ENCODE measurements around the gene GANC. TPM values are rescaled to one million over a fixed set of nuclear protein-coding genes. Genes with fewer than 3 reads are reported as not detected.
A peak's percentile ranks its signal among the peaks of the same experiment; 100 is the strongest.

The GANC gene
- total and polyA plus RNA-seq, 2 experiments from 2014 or later, result 7.4 to 12.6 TPM

DNA sequence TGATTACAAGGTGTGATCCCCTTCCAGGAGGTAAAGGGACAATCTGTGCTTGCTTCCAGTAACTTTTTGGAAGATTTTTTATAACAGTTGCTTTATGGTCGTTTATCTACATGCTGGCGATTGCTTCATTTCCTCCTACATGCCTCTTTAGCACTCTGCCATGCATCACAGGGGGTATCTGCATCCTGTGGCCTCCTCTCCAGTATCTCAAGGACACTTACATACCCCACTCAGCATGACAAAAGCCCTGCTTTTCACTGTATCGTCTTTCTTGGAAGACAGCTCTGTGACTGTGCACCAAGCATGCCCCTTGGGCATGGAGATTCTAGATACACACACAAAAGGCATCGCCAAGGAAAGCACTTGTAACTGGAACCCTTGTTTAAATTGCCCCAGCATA lies 111.6 kb downstream of the GANC start:
- no peak overlapping the region for H3K27ac ChIP-seq (ENCODE audit: low read depth)
- H3K9me3 Mint-ChIP-seq, result peaks cover under 1% of the 10 kb centered on the region; the same call in 2 of the 3 replicates
- no peak overlapping the region for H3K4me3 ChIP-seq
- peak; percentile 78 for ATAC-seq
- H3K4me1 Mint-ChIP-seq, result peaks cover 22% of the 10 kb centered on the region
- no peaks in the 10 kb centered on the region for H4K20me1 ChIP-seq (replicated peaks; ENCODE audit: insufficient read depth)
- TF ChIP-seq, protein P1, sequence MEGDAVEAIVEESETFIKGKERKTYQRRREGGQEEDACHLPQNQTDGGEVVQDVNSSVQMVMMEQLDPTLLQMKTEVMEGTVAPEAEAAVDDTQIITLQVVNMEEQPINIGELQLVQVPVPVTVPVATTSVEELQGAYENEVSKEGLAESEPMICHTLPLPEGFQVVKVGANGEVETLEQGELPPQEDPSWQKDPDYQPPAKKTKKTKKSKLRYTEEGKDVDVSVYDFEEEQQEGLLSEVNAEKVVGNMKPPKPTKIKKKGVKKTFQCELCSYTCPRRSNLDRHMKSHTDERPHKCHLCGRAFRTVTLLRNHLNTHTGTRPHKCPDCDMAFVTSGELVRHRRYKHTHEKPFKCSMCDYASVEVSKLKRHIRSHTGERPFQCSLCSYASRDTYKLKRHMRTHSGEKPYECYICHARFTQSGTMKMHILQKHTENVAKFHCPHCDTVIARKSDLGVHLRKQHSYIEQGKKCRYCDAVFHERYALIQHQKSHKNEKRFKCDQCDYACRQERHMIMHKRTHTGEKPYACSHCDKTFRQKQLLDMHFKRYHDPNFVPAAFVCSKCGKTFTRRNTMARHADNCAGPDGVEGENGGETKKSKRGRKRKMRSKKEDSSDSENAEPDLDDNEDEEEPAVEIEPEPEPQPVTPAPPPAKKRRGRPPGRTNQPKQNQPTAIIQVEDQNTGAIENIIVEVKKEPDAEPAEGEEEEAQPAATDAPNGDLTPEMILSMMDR (conservative IDR thresholded peaks at IDR 0.05; ENCODE audit: low read depth in 2 of 2), result no peak
- no peak for TF ChIP-seq STAT1 (IDR thresholded peaks at IDR 0.05; ENCODE audit: unreplicated experiment)
- no peak for TF ChIP-seq ZNF114 (CRISPR knock-in tag; IDR thresholded peaks at IDR 0.05)
- no peak for TF ChIP-seq ZNF331 (CRISPR knock-in tag; IDR thresholded peaks at IDR 0.05; ENCODE audit: low read depth)
- TF ChIP-seq JUNB (IDR thresholded peaks at IDR 0.05; ENCODE audit: unreplicated experiment), result no peak
- TF ChIP-seq, protein P2, sequence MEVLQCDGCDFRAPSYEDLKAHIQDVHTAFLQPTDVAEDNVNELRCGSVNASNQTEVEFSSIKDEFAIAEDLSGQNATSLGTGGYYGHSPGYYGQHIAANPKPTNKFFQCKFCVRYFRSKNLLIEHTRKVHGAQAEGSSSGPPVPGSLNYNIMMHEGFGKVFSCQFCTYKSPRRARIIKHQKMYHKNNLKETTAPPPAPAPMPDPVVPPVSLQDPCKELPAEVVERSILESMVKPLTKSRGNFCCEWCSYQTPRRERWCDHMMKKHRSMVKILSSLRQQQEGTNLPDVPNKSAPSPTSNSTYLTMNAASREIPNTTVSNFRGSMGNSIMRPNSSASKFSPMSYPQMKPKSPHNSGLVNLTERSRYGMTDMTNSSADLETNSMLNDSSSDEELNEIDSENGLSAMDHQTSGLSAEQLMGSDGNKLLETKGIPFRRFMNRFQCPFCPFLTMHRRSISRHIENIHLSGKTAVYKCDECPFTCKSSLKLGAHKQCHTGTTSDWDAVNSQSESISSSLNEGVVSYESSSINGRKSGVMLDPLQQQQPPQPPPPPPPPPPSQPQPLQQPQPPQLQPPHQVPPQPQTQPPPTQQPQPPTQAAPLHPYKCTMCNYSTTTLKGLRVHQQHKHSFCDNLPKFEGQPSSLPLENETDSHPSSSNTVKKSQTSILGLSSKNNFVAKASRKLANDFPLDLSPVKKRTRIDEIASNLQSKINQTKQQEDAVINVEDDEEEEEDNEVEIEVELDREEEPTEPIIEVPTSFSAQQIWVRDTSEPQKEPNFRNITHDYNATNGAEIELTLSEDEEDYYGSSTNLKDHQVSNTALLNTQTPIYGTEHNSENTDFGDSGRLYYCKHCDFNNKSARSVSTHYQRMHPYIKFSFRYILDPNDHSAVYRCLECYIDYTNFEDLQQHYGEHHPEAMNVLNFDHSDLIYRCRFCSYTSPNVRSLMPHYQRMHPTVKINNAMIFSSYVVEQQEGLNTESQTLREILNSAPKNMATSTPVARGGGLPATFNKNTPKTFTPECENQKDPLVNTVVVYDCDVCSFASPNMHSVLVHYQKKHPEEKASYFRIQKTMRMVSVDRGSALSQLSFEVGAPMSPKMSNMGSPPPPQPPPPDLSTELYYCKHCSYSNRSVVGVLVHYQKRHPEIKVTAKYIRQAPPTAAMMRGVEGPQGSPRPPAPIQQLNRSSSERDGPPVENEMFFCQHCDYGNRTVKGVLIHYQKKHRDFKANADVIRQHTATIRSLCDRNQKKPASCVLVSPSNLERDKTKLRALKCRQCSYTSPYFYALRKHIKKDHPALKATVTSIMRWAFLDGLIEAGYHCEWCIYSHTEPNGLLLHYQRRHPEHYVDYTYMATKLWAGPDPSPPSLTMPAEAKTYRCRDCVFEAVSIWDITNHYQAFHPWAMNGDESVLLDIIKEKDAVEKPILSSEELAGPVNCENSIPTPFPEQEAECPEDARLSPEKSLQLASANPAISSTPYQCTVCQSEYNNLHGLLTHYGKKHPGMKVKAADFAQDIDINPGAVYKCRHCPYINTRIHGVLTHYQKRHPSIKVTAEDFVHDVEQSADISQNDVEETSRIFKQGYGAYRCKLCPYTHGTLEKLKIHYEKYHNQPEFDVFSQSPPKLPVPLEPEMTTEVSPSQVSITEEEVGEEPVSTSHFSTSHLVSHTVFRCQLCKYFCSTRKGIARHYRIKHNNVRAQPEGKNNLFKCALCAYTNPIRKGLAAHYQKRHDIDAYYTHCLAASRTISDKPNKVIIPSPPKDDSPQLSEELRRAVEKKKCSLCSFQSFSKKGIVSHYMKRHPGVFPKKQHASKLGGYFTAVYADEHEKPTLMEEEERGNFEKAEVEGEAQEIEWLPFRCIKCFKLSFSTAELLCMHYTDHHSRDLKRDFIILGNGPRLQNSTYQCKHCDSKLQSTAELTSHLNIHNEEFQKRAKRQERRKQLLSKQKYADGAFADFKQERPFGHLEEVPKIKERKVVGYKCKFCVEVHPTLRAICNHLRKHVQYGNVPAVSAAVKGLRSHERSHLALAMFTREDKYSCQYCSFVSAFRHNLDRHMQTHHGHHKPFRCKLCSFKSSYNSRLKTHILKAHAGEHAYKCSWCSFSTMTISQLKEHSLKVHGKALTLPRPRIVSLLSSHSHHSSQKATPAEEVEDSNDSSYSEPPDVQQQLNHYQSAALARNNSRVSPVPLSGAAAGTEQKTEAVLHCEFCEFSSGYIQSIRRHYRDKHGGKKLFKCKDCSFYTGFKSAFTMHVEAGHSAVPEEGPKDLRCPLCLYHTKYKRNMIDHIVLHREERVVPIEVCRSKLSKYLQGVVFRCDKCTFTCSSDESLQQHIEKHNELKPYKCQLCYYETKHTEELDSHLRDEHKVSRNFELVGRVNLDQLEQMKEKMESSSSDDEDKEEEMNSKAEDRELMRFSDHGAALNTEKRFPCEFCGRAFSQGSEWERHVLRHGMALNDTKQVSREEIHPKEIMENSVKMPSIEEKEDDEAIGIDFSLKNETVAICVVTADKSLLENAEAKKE (CRISPR knock-in tag; IDR thresholded peaks at IDR 0.05), result no peak
- H3K36me3 Mint-ChIP-seq (ENCODE audit: low read depth), result no peaks in the 10 kb centered on the region
- DNase-seq (ENCODE audit: low spot score), result peak; percentile 72
- peaks cover 7% of the 10 kb centered on the region; the same call in 1 of the 2 replicates for H3K9me2 ChIP-seq (ENCODE audit: insufficient read depth)
- peaks cover 8% of the 10 kb centered on the region for H3K27me3 Mint-ChIP-seq (ENCODE audit: insufficient read depth, low read depth, poor library complexity)
- H3K27ac Mint-ChIP-seq, result no peak overlapping the region
- no peaks in the 10 kb centered on the region for H3K79me2 ChIP-seq (replicated peaks; ENCODE audit: insufficient read depth)
- H3K4me3 Mint-ChIP-seq, result no peak overlapping the region; the same call in 2 of the 3 replicates
- 0 out of 2 replicates have a peak overlapping the region, but pooled peaks have one; percentile 44 for H2AFZ ChIP-seq
- no peaks in the 10 kb centered on the region for H3K27me3 ChIP-seq (ENCODE audit: insufficient read depth)
- H3K4me1 ChIP-seq (ENCODE audit: insufficient read depth), result peaks cover 15% of the 10 kb centered on the region
- peak overlapping the region; percentile 50 for H3K4me2 ChIP-seq
- no peaks in the 10 kb centered on the region for H3F3A ChIP-seq (replicated peaks; ENCODE audit: low read depth)
- no peaks in the 10 kb centered on the region for H3K36me3 ChIP-seq (ENCODE audit: insufficient read depth)

Measured in GM23338 (cell line).